ENCODE data around the gene GPRC5C.
A peak's percentile ranks its signal among the peaks of the same experiment; 100 is the strongest.
"Not testable (repeated sequence)": the region's sequence is repeated elsewhere in the genome, so short reads cannot be mapped to it uniquely, and the experiment has no call there.

GPRC5C gene

GRCh38 chr17:74485841-74486240, 54.0 kb downstream of the GPRC5C start:
- Histone ChIP-seq H3K4me3 (ENCODE audit: low read length) (no peak overlapping the region), H3K9me3 (ENCODE audit: insufficient read depth, low read length) (no peaks in the 10 kb centered on the region), H3K27ac (ENCODE audit: low read length) (no peak overlapping the region), H4K20me1 (ENCODE audit: insufficient read depth, low read length) (no peaks in the 10 kb centered on the region), H3K79me2 (ENCODE audit: low read length) (no peaks in the 10 kb centered on the region), H3K9ac (ENCODE audit: low read length) (no peak overlapping the region), H3K4me2 (ENCODE audit: low read length) (no peak overlapping the region), H3K36me3 (replicated peaks; ENCODE audit: low read depth, low read length) (no peaks in the 10 kb centered on the region), H3K4me1 (ENCODE audit: low read length) (no peaks in the 10 kb centered on the region), H2AFZ (ENCODE audit: low read depth, low read length) (no peak overlapping the region), H3K27me3 (ENCODE audit: low read depth, low read length) (peaks cover 29% of the 10 kb centered on the region)
- no peak for TF ChIP-seq EZH2phosphoT487 (IDR thresholded peaks at IDR 0.05; ENCODE audit: low read depth)
- no peak for TF ChIP-seq CTCF (IDR thresholded peaks at IDR 0.05; ENCODE audit: low read depth, low read length)

- not testable (repeated sequence) for H4K20me1 ChIP-seq (ENCODE audit: insufficient read depth, low read length); H3K4me2 ChIP-seq (ENCODE audit: low read length); H3K79me2 ChIP-seq (ENCODE audit: low read length); H3K36me3 ChIP-seq (replicated peaks; ENCODE audit: low read depth, low read length); H3K9me3 ChIP-seq (ENCODE audit: insufficient read depth, low read length); H3K9ac ChIP-seq (ENCODE audit: low read length); H2AFZ ChIP-seq (ENCODE audit: low read depth, low read length); H3K4me1 ChIP-seq (ENCODE audit: low read length); H3K4me3 ChIP-seq (ENCODE audit: low read length); H3K27ac ChIP-seq (ENCODE audit: low read length)
- H3K27me3 ChIP-seq (ENCODE audit: low read depth, low read length) = peaks cover 30% of the 10 kb centered on the region
These were observed 56.4 kb downstream of the GPRC5C start for GRCh38 chr17:74488276-74488675.

- TF ChIP-seq CTCF (IDR thresholded peaks at IDR 0.05; ENCODE audit: low read depth, low read length) (no peak), EZH2phosphoT487 (IDR thresholded peaks at IDR 0.05; ENCODE audit: low read depth) (no peak)
- no peak overlapping the region for H3K4me3 ChIP-seq (ENCODE audit: low read length)
- H3K9ac ChIP-seq (ENCODE audit: low read length) = no peak overlapping the region
- H3K4me2 ChIP-seq (ENCODE audit: low read length) = no peak overlapping the region
- H2AFZ ChIP-seq (ENCODE audit: low read depth, low read length) = no peak overlapping the region
- no peaks in the 10 kb centered on the region for H3K4me1 ChIP-seq (ENCODE audit: low read length)
- H4K20me1 ChIP-seq (ENCODE audit: insufficient read depth, low read length) = no peaks in the 10 kb centered on the region
- H3K79me2 ChIP-seq (ENCODE audit: low read length) = no peaks in the 10 kb centered on the region
- H3K27me3 ChIP-seq (ENCODE audit: low read depth, low read length) = peaks cover 12% of the 10 kb centered on the region
- no peaks in the 10 kb centered on the region for H3K36me3 ChIP-seq (replicated peaks; ENCODE audit: low read depth, low read length)
- H3K27ac ChIP-seq (ENCODE audit: low read length) = no peak overlapping the region
- no peaks in the 10 kb centered on the region for H3K9me3 ChIP-seq (ENCODE audit: insufficient read depth, low read length)
These were observed 58.8 kb downstream of the GPRC5C start for GRCh38 chr17:74490716-74491115.

- Histone ChIP-seq H4K20me1 (ENCODE audit: insufficient read depth, low read length) (no peaks in the 10 kb centered on the region), H3K4me3 (ENCODE audit: low read length) (no peak overlapping the region), H3K4me1 (ENCODE audit: low read length) (no peaks in the 10 kb centered on the region), H3K9me3 (ENCODE audit: insufficient read depth, low read length) (no peaks in the 10 kb centered on the region), H3K27me3 (ENCODE audit: low read depth, low read length) (peaks cover 5% of the 10 kb centered on the region; the same call in 1 of the 2 replicates), H3K4me2 (ENCODE audit: low read length) (no peak overlapping the region), H3K27ac (ENCODE audit: low read length) (no peak overlapping the region), H3K9ac (ENCODE audit: low read length) (no peak overlapping the region), H2AFZ (ENCODE audit: low read depth, low read length) (no peak overlapping the region), H3K36me3 (replicated peaks; ENCODE audit: low read depth, low read length) (no peaks in the 10 kb centered on the region), H3K79me2 (ENCODE audit: low read length) (no peaks in the 10 kb centered on the region)
- TF ChIP-seq EZH2phosphoT487 (IDR thresholded peaks at IDR 0.05; ENCODE audit: low read depth) (no peak), CTCF (IDR thresholded peaks at IDR 0.05; ENCODE audit: low read depth, low read length) (no peak)
These were observed 59.7 kb downstream of the GPRC5C start for GRCh38 chr17:74491626-74492025.

GRCh38 chr17:74493331-74493833, 61.5 kb downstream of the GPRC5C start:
- Histone ChIP-seq H3K27ac (ENCODE audit: low read length) (no peak overlapping the region), H3K27me3 (ENCODE audit: low read depth, low read length) (peaks cover 4% of the 10 kb centered on the region; the same call in 1 of the 2 replicates), H3K4me1 (ENCODE audit: low read length) (no peaks in the 10 kb centered on the region), H3K36me3 (replicated peaks; ENCODE audit: low read depth, low read length) (no peaks in the 10 kb centered on the region), H4K20me1 (ENCODE audit: insufficient read depth, low read length) (no peaks in the 10 kb centered on the region), H3K79me2 (ENCODE audit: low read length) (no peaks in the 10 kb centered on the region), H3K9me3 (ENCODE audit: insufficient read depth, low read length) (no peaks in the 10 kb centered on the region), H3K4me2 (ENCODE audit: low read length) (no peak overlapping the region), H3K9ac (ENCODE audit: low read length) (no peak overlapping the region), H3K4me3 (ENCODE audit: low read length) (no peak overlapping the region), H2AFZ (ENCODE audit: low read depth, low read length) (no peak overlapping the region)
- TF ChIP-seq CTCF (IDR thresholded peaks at IDR 0.05; ENCODE audit: low read depth, low read length) = peak; percentile 79
- TF ChIP-seq EZH2phosphoT487 (IDR thresholded peaks at IDR 0.05; ENCODE audit: low read depth) = no peak

Data from OCI-LY3 (cell line).